Neural cell (in vitro differentiated cells): ENCODE measurements around the gene LNPEP. TPM values are rescaled to one million over a fixed set of nuclear protein-coding genes. Genes with fewer than 3 reads are reported as not detected.

Experiments
- H2AFZ ChIP-seq: fragments of 200-600, 300-800 bp; sonication (generic), shearing (Covaris generic); 2 replicates; pipeline ENCODE4 v1.6.0; 2014; ENCODE audit warnings: low read depth, mild to moderate bottlenecking, antibody characterized with exemption, low read length, moderate library complexity
- H3F3A ChIP-seq: fragments of 200-600 bp; shearing (Covaris generic); 2 replicates; pipeline ENCODE4 v1.6.1; 2016; ENCODE audit warnings: mild to moderate bottlenecking, moderate library complexity, mixed read lengths, antibody characterized with exemption, low read length; ENCODE audit not compliant: insufficient read depth, poor library complexity, severe bottlenecking
- H3K27ac ChIP-seq: fragments of 200-600, 300-800 bp; sonication (generic), shearing (Covaris generic); 2 replicates; pipeline ENCODE4 v1.5.1; 2014; ENCODE audit warnings: mild to moderate bottlenecking, low read length, moderate library complexity
- H3K27me3 ChIP-seq: fragments of 300-800, 200-600 bp; sonication (generic), shearing (Covaris generic); 2 replicates; pipeline ENCODE4 v1.6.0; 2014; ENCODE audit warnings: mild to moderate bottlenecking, low read depth, low read length, moderate library complexity; ENCODE audit not compliant: insufficient read depth
- H3K36me3 ChIP-seq: fragments of 300-800, 200-600 bp; sonication (generic), shearing (Covaris generic); 2 replicates; pipeline ENCODE4 v1.5.1; 2014; ENCODE audit warnings: mild to moderate bottlenecking, antibody characterized with exemption, low read length, moderate library complexity; ENCODE audit not compliant: insufficient read depth
- H3K4me2 ChIP-seq: fragments of 300-800, 200-600 bp; sonication (generic), shearing (Covaris generic); 2 replicates; pipeline ENCODE4 v1.6.0; 2014; ENCODE audit warnings: mild to moderate bottlenecking, low read length
- H3K4me3 ChIP-seq: fragments of 300-800, 200-600 bp; sonication (generic), shearing (Covaris generic); 2 replicates; pipeline ENCODE4 v1.5.1; 2014; ENCODE audit warnings: mild to moderate bottlenecking, low read length, moderate library complexity
- H3K79me2 ChIP-seq: fragments of 200-600 bp; shearing (Covaris generic); replicated peaks from 2 replicates; pipeline ENCODE4 v1.6.0; 2014; ENCODE audit warnings: mild to moderate bottlenecking, low read length, moderate library complexity; ENCODE audit not compliant: insufficient read depth
- H3K9ac ChIP-seq: fragments of 300-800, 200-600 bp; sonication (generic), shearing (Covaris generic); 2 replicates; pipeline ENCODE4 v1.6.1; 2016; ENCODE audit warnings: mild to moderate bottlenecking, low read length, mixed read lengths
- H3K9me2 ChIP-seq: fragments of 200-600 bp; shearing (Covaris generic); 2 replicates; pipeline ENCODE4 v1.6.1; 2016; ENCODE audit warnings: mild to moderate bottlenecking, low read length, mixed read lengths; ENCODE audit not compliant: insufficient read depth
- H3K9me3 ChIP-seq: fragments of 200-600, 300-800 bp; sonication (generic), shearing (Covaris generic); 2 replicates; pipeline ENCODE4 v1.6.1; 2016; ENCODE audit warnings: mild to moderate bottlenecking, mixed run types, low read length, moderate library complexity, mixed read lengths
- H4K20me1 ChIP-seq: fragments of 200-600 bp; shearing (Covaris generic); 2 replicates; pipeline ENCODE4 v1.6.1; 2016; ENCODE audit warnings: mild to moderate bottlenecking, mixed run types; ENCODE audit not compliant: insufficient read depth
- EP300 ChIP-seq: fragments of 450-650 bp; conservative IDR thresholded peaks from 2 replicates; pipeline ENCODE4 v1.6.1; 2014; ENCODE audit warnings: antibody characterized with exemption, mild to moderate bottlenecking, moderate library complexity; ENCODE audit not compliant: poor library complexity, severe bottlenecking
- EZH2 ChIP-seq: fragments of 200-600, 300-800 bp; shearing (Covaris generic), sonication (generic); IDR thresholded peaks from 2 replicates; pipeline ENCODE4 v1.6.1; 2014; ENCODE audit warnings: antibody characterized with exemption, low read length, borderline replicate concordance, mild to moderate bottlenecking; ENCODE audit not compliant: insufficient read depth, poor library complexity, severe bottlenecking
- MXI1 ChIP-seq: fragments of 450-650 bp; conservative IDR thresholded peaks from 2 replicates; pipeline ENCODE4 v1.6.1; 2014; ENCODE audit warnings: antibody characterized with exemption, mild to moderate bottlenecking; ENCODE audit not compliant: poor library complexity, severe bottlenecking
- POLR2AphosphoS5 ChIP-seq: IDR thresholded peaks from 2 replicates; pipeline ENCODE4 v1.6.1; 2012
- RAD21 ChIP-seq: fragments of 450-650 bp; conservative IDR thresholded peaks from 2 replicates; pipeline ENCODE4 v1.6.1; 2014; ENCODE audit warnings: antibody characterized with exemption, mild to moderate bottlenecking, moderate library complexity
- SMC3 ChIP-seq: fragments of 450-650 bp; conservative IDR thresholded peaks from 2 replicates; pipeline ENCODE4 v1.6.1; 2014; ENCODE audit warnings: antibody characterized with exemption, mild to moderate bottlenecking, moderate library complexity; ENCODE audit not compliant: poor library complexity
- TAF1 ChIP-seq: IDR thresholded peaks from 2 replicates; pipeline ENCODE4 v1.6.1; 2012; ENCODE audit warnings: low read depth
- polyA plus RNA-seq: library from polyadenylated mRNA; depleted of rRNA; stranded (reverse); fragments of >200 nt; gene quantifications from 2 replicates; pipeline ENCODE4 v1.2.3, GENCODE V29; 2014
- TF ChIP-seq, protein P1 (sequence below): IDR thresholded peaks from 2 replicates; pipeline ENCODE4 v1.6.1; 2012; ENCODE audit warnings: borderline replicate concordance
- TF ChIP-seq, protein P2 (sequence below): fragments of 450-650 bp; IDR thresholded peaks from 2 replicates; pipeline ENCODE4 v1.5.1; 2014; ENCODE audit warnings: antibody characterized with exemption, mild to moderate bottlenecking, moderate library complexity; ENCODE audit not compliant: poor library complexity, severe bottlenecking

LNPEP gene
- polyA plus RNA-seq, 1 donor from 2014 or later, result 25.6 TPM

DNA sequence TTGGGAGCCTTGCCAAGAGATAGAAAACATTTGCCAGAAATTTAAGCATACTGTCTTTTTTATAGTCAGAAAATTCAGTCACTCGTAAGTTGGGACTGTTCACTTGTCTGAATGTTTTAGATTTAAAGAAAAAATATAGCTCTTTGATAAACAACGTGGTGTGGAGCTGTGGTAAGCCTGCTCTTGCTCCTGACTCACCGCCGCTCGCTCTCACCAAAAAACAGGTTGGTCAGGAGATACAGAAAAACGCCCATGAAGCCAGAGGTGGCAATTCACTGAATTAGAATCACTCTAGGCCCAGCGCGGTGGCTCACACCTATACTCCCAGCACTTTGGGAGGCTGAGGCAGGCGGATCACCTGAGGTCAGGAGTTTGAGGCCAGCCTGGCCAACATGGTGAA, 6.2 kb downstream of the LNPEP start:
- TF ChIP-seq POLR2AphosphoS5 (no peak), EZH2 (no peak)
- Histone ChIP-seq H3K79me2 (peaks cover 35% of the 10 kb centered on the region), H3K9me2 (no peaks in the 10 kb centered on the region), H3K9ac (no peak overlapping the region), H3K27me3 (no peaks in the 10 kb centered on the region), H4K20me1 (no peaks in the 10 kb centered on the region), H2AFZ (no peak overlapping the region), H3K36me3 (no peaks in the 10 kb centered on the region), H3K27ac (no peak overlapping the region), H3K4me2 (no peak overlapping the region), H3K4me3 (no peak overlapping the region), H3K9me3 (no peaks in the 10 kb centered on the region), H3F3A (no peaks in the 10 kb centered on the region)

DNA sequence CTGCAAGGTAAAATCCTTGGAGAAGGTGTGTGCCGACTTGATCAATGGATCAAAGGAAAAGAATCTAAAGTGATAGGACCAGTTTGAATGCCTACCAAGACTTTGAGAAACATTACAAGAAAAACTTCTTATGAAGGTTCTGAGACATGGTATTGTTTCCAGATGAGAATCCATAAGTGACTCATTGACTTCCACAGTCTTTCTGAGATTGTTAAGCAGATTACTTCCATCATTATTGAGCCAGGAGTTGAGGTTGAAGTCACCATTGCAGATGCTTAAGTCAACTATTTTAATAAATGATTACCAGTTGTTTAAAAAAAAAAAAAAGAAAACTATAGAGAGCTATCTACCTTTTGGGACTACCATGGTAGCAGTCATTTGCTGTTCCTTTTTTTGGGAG, 7.0 kb downstream of the LNPEP start:
- Histone ChIP-seq H3K4me3 (no peak overlapping the region), H4K20me1 (no peaks in the 10 kb centered on the region), H3K27ac (no peak overlapping the region), H3F3A (no peaks in the 10 kb centered on the region), H3K9me3 (no peaks in the 10 kb centered on the region), H3K9me2 (no peaks in the 10 kb centered on the region), H3K27me3 (no peaks in the 10 kb centered on the region), H3K9ac (no peak overlapping the region), H3K36me3 (no peaks in the 10 kb centered on the region), H3K4me2 (no peak overlapping the region), H3K79me2 (peaks cover 27% of the 10 kb centered on the region), H2AFZ (no peak overlapping the region)
- TF ChIP-seq SMC3 (no peak), EP300 (no peak), TAF1 (no peak), MXI1 (no peak), POLR2AphosphoS5 (no peak), RAD21 (no peak), EZH2 (no peak)
- TF ChIP-seq, protein P1, sequence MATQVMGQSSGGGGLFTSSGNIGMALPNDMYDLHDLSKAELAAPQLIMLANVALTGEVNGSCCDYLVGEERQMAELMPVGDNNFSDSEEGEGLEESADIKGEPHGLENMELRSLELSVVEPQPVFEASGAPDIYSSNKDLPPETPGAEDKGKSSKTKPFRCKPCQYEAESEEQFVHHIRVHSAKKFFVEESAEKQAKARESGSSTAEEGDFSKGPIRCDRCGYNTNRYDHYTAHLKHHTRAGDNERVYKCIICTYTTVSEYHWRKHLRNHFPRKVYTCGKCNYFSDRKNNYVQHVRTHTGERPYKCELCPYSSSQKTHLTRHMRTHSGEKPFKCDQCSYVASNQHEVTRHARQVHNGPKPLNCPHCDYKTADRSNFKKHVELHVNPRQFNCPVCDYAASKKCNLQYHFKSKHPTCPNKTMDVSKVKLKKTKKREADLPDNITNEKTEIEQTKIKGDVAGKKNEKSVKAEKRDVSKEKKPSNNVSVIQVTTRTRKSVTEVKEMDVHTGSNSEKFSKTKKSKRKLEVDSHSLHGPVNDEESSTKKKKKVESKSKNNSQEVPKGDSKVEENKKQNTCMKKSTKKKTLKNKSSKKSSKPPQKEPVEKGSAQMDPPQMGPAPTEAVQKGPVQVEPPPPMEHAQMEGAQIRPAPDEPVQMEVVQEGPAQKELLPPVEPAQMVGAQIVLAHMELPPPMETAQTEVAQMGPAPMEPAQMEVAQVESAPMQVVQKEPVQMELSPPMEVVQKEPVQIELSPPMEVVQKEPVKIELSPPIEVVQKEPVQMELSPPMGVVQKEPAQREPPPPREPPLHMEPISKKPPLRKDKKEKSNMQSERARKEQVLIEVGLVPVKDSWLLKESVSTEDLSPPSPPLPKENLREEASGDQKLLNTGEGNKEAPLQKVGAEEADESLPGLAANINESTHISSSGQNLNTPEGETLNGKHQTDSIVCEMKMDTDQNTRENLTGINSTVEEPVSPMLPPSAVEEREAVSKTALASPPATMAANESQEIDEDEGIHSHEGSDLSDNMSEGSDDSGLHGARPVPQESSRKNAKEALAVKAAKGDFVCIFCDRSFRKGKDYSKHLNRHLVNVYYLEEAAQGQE, result no peak
- TF ChIP-seq, protein P2, sequence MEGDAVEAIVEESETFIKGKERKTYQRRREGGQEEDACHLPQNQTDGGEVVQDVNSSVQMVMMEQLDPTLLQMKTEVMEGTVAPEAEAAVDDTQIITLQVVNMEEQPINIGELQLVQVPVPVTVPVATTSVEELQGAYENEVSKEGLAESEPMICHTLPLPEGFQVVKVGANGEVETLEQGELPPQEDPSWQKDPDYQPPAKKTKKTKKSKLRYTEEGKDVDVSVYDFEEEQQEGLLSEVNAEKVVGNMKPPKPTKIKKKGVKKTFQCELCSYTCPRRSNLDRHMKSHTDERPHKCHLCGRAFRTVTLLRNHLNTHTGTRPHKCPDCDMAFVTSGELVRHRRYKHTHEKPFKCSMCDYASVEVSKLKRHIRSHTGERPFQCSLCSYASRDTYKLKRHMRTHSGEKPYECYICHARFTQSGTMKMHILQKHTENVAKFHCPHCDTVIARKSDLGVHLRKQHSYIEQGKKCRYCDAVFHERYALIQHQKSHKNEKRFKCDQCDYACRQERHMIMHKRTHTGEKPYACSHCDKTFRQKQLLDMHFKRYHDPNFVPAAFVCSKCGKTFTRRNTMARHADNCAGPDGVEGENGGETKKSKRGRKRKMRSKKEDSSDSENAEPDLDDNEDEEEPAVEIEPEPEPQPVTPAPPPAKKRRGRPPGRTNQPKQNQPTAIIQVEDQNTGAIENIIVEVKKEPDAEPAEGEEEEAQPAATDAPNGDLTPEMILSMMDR, result no peak

DNA sequence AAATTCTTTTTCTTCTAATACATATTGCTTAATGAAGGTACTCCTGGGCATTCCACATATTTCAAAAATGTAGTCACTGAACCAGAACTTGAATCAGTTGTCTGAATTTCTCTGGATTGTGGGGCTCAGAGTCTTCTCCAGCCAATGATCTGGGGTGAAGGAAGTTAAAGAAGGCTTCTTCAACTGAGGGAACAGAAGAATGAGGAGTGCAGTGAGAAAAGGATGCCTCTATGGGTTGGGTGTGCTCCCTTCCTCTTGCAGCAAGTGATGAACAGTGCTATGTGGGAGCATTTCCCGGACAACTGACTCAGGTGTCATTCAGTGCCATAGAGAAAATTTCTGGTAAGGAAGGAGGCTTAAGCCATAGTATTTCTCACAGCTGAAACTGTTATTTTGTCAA, 7.9 kb downstream of the LNPEP start:
- no peak overlapping the region for H2AFZ ChIP-seq
- TF ChIP-seq SMC3 (no peak), RAD21 (no peak), POLR2AphosphoS5 (no peak), EP300 (no peak), MXI1 (no peak), EZH2 (no peak), TAF1 (no peak)
- TF ChIP-seq, protein P1, result no peak
- TF ChIP-seq, protein P2, result no peak
- H3K9ac ChIP-seq, result no peak overlapping the region
- no peaks in the 10 kb centered on the region for H3K9me3 ChIP-seq
- no peaks in the 10 kb centered on the region for H3K36me3 ChIP-seq
- H3K79me2 ChIP-seq, result peaks cover 22% of the 10 kb centered on the region
- H3K9me2 ChIP-seq, result no peaks in the 10 kb centered on the region
- H4K20me1 ChIP-seq, result no peaks in the 10 kb centered on the region
- no peak overlapping the region for H3K4me3 ChIP-seq
- H3K4me2 ChIP-seq, result no peak overlapping the region
- H3F3A ChIP-seq, result no peaks in the 10 kb centered on the region
- H3K27me3 ChIP-seq, result no peaks in the 10 kb centered on the region
- H3K27ac ChIP-seq, result no peak overlapping the region
